ENCODE data around the gene MRPL42. TPM values are rescaled to one million over a fixed set of nuclear protein-coding genes. Genes with fewer than 3 reads are reported as not detected.

Gene MRPL42
- total RNA-seq, 1 experiment from 2014 or later: 121 TPM

GRCh38 chr12:93449277-93449676 is 18.0 kb upstream of the MRPL42 start (continued):
- TF ChIP-seq SOX15 (CRISPR knock-in tag; IDR thresholded peaks at IDR 0.05): no peak
- no peak for TF ChIP-seq STAT6 (CRISPR knock-in tag; conservative IDR thresholded peaks at IDR 0.05; ENCODE audit: low read depth)

- H3K9me3 Mint-ChIP-seq: peaks cover 6% of the 10 kb centered on the region
- H3K36me3 Mint-ChIP-seq: no peaks in the 10 kb centered on the region
- H3K4me3 Mint-ChIP-seq: no peak overlapping the region
- H3K27ac Mint-ChIP-seq: 0 out of 2 replicates have a peak overlapping the region, but pooled peaks have one; percentile 33
- DNase-seq (ENCODE audit: low spot score) (no peak), ATAC-seq (no peak)
- no peaks in the 10 kb centered on the region for H3K4me1 Mint-ChIP-seq
- ChIA-PET POLR2A (no interaction called here), CTCF (interaction anchor here (0.6 kb wide), 1 partner anchor 53 kb away, joined by 3 read pairs; no protein-coding TSS in a partner anchor)
- TF ChIP-seq SMAD3 (CRISPR knock-in tag; IDR thresholded peaks at IDR 0.05; ENCODE audit: borderline replicate concordance): no peak
- TF ChIP-seq, protein P1, sequence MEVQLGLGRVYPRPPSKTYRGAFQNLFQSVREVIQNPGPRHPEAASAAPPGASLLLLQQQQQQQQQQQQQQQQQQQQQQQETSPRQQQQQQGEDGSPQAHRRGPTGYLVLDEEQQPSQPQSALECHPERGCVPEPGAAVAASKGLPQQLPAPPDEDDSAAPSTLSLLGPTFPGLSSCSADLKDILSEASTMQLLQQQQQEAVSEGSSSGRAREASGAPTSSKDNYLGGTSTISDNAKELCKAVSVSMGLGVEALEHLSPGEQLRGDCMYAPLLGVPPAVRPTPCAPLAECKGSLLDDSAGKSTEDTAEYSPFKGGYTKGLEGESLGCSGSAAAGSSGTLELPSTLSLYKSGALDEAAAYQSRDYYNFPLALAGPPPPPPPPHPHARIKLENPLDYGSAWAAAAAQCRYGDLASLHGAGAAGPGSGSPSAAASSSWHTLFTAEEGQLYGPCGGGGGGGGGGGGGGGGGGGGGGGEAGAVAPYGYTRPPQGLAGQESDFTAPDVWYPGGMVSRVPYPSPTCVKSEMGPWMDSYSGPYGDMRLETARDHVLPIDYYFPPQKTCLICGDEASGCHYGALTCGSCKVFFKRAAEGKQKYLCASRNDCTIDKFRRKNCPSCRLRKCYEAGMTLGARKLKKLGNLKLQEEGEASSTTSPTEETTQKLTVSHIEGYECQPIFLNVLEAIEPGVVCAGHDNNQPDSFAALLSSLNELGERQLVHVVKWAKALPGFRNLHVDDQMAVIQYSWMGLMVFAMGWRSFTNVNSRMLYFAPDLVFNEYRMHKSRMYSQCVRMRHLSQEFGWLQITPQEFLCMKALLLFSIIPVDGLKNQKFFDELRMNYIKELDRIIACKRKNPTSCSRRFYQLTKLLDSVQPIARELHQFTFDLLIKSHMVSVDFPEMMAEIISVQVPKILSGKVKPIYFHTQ (CRISPR knock-in tag; IDR thresholded peaks at IDR 0.05): no peak
- no peaks in the 10 kb centered on the region; the same call in 1 of the 2 replicates for H3K27me3 Mint-ChIP-seq (ENCODE audit: low read depth)
These were observed 15.7 kb upstream of the MRPL42 start for GRCh38 chr12:93451423-93452158.

DNA sequence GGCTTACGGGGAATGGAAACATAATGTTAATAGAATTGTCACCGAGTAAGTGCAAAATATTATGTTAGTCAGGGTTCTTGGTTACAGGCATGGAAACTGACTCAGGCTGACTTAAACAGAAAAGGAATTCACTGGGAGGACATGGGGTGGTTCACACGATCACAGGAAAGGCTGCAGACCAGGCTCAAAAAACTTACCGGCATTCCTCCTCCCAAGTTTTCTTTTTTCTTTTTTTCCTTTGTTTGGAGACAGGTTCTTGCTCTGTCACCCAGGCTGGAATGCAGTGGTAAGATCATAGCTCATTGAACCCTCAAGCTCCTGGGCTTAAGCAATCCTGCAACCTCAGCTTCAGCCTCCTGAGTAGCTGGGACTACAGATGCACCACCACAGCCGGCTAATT is 13.7 kb upstream of the MRPL42 start:
- 0 out of 2 replicates have a peak, but pooled peaks have one; percentile 39 for ATAC-seq
- H3K36me3 Mint-ChIP-seq: no peaks in the 10 kb centered on the region
- no peaks in the 10 kb centered on the region; the same call in 1 of the 2 replicates for H3K27me3 Mint-ChIP-seq (ENCODE audit: low read depth)
- H3K4me1 Mint-ChIP-seq: no peaks in the 10 kb centered on the region
- H3K27ac Mint-ChIP-seq: no peak overlapping the region
- peaks cover 6% of the 10 kb centered on the region for H3K9me3 Mint-ChIP-seq
- no peak overlapping the region for H3K4me3 Mint-ChIP-seq
- ChIA-PET POLR2A (no interaction called here), CTCF (no interaction called here)
- DNase-seq (ENCODE audit: low spot score): no peak
- no peak for TF ChIP-seq KAT7 (CRISPR knock-in tag; IDR thresholded peaks at IDR 0.05; ENCODE audit: borderline replicate concordance)
- TF ChIP-seq ESRRA (CRISPR knock-in tag; IDR thresholded peaks at IDR 0.05; ENCODE audit: borderline replicate concordance): no peak
- TF ChIP-seq FOXK1 (CRISPR knock-in tag; IDR thresholded peaks at IDR 0.05): no peak
- no peak for TF ChIP-seq ZNF121 (CRISPR knock-in tag; IDR thresholded peaks at IDR 0.05)
- TF ChIP-seq TCF7 (CRISPR knock-in tag; IDR thresholded peaks at IDR 0.05; ENCODE audit: low read depth): no peak
- no peak for TF ChIP-seq ZNF671 (CRISPR knock-in tag; IDR thresholded peaks at IDR 0.05)
- no peak for TF ChIP-seq ZNF416 (CRISPR knock-in tag; IDR thresholded peaks at IDR 0.05)
- no peak for TF ChIP-seq ZNF232 (CRISPR knock-in tag; IDR thresholded peaks at IDR 0.05)
- TF ChIP-seq ATF1 (CRISPR knock-in tag; IDR thresholded peaks at IDR 0.05): no peak
- TF ChIP-seq, protein P2, sequence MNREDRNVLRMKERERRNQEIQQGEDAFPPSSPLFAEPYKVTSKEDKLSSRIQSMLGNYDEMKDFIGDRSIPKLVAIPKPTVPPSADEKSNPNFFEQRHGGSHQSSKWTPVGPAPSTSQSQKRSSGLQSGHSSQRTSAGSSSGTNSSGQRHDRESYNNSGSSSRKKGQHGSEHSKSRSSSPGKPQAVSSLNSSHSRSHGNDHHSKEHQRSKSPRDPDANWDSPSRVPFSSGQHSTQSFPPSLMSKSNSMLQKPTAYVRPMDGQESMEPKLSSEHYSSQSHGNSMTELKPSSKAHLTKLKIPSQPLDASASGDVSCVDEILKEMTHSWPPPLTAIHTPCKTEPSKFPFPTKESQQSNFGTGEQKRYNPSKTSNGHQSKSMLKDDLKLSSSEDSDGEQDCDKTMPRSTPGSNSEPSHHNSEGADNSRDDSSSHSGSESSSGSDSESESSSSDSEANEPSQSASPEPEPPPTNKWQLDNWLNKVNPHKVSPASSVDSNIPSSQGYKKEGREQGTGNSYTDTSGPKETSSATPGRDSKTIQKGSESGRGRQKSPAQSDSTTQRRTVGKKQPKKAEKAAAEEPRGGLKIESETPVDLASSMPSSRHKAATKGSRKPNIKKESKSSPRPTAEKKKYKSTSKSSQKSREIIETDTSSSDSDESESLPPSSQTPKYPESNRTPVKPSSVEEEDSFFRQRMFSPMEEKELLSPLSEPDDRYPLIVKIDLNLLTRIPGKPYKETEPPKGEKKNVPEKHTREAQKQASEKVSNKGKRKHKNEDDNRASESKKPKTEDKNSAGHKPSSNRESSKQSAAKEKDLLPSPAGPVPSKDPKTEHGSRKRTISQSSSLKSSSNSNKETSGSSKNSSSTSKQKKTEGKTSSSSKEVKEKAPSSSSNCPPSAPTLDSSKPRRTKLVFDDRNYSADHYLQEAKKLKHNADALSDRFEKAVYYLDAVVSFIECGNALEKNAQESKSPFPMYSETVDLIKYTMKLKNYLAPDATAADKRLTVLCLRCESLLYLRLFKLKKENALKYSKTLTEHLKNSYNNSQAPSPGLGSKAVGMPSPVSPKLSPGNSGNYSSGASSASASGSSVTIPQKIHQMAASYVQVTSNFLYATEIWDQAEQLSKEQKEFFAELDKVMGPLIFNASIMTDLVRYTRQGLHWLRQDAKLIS (CRISPR knock-in tag; IDR thresholded peaks at IDR 0.05; ENCODE audit: borderline replicate concordance): no peak
- no peak for TF ChIP-seq SOX15 (CRISPR knock-in tag; IDR thresholded peaks at IDR 0.05)
- no peak for TF ChIP-seq ZNF532 (CRISPR knock-in tag; IDR thresholded peaks at IDR 0.05; ENCODE audit: borderline replicate concordance)
- no peak for TF ChIP-seq NFATC4 (CRISPR knock-in tag; IDR thresholded peaks at IDR 0.05)
- TF ChIP-seq NFE2L1 (CRISPR knock-in tag; IDR thresholded peaks at IDR 0.05): no peak
